ENCODE measurements around the gene GLRX5.
"Not testable (repeated sequence)": the region's sequence is repeated elsewhere in the genome, so short reads cannot be mapped to it uniquely, and the experiment has no call there.

GLRX5 gene

DNA sequence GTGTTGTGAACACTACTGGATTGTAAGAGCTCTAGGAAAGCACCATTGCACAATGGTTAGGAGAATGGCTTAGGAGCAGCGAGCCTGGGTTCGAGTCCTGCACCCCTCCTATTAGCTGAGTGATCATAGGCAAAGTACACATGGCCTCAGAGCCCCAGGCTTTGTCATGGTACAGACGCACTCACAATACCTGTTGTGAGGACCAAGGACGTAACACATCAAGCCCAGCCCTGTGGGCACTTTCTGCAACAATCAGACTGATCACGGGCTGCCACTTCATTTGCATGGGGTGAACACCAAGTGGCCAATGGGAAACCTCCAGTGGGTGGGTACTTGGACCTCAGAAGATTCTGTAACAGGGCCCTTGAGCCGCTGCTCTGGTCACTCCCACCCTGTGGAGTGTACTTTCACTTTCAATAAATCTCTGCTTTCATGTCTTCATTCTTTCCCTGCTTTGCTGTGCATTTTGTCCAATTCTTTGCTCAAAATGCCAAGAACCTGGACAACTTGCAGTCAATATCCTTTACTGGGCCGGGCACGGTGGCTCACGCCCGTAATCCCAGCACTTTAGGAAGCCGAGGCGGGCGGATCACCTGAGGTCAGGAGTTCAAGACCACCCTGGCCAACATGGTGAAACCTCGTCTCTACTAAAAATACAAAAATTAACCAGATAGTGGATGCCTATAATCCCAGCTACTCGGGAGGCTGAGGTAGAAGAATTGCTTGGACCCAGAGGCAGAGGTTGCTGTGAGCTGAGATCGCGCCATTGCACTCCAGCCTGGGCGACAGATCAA, 28.2 kb downstream of the GLRX5 start:
- DNase-seq = no peak

DNA sequence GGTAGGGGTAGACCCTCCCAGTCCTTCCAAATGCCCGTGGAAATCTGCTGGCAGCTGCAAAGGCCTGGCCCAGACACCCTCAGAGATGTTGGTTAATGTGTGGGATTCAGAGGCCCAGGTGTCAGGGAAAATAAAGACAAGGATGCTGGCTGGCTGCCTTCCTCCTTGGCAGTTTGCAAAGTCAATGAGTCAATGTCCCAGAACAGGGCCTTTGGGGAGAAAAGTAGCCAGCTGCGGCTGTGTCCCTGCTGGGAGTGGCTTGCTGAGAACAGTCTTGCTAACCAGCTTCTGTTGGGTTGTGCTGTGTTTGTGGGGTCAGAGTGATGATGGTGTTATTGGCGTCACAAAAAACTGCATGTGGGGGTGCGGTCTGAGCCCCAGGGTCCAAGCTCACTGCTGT, 29.2 kb downstream of the GLRX5 start:
- DNase-seq = no peak

DNA sequence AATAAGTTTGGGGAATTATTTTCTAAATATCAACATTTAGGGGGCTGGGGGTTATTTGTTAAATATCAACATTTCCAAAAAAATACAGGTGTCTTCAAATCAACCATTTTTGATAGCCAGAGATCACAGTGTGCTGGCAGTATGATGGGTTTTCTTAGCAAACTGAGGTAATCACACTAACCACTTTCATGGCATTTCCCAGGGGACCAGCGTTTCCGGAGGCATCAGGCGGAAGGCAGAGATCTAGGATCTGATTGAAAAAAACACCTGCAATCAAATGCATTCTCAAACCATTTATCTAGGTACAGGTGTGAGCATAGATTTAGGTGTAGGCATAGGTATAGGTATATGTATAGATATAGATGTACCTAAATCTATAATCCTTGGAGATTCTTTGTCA, 34.6 kb downstream of the GLRX5 start:
- DNase-seq = no peak

DNA sequence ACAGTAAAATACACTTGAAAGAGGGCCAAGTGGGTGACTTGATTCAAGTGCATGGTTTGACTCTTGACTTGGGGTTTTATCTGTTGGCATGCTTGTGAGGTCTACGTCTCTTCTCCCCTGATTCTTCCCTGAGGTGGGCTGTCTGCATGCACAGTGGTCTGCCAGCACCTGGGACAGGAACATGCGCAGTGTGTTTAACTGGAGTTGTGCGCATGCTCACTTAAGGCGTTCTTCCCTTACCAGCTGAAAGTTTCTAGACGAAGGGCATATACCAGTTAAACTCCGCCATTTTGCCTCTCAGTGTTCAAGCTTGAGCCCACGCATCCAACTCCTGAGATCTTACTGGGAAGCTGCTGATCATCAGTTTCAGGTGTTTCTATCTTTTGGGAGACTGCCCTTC, 38.5 kb downstream of the GLRX5 start:
- no peak for DNase-seq

DNA sequence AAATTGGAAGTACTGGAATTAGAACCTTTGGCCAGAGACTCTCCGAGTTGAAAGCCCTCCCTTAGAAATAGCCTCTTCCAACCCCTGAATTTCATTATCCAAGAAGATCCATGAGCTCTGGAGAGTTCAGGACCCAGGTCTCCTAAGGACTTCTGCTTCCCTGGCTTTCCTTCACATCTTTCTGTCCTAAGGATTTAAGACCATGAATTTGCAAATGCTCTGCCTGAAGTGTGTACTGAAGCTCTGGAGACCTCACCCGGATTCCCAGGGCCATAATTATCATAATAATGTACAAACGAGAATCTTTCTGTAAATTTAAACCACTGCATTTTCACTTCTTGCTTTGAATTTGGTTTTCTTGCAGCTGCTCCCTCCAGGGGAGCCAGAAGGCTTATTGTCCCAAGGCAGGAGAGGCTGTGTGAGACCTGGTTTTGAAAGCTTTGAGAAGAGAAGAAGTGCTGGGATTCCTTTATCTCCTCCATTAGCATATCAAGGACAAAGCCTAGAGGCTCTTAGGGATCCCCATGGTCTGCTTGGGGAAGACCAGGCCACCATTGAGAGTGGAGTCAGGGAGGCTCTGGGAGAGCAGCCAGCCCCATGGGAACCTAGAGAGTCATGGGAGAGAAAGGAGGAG, 41.1 kb downstream of the GLRX5 start:
- DNase-seq = no peak

DNA sequence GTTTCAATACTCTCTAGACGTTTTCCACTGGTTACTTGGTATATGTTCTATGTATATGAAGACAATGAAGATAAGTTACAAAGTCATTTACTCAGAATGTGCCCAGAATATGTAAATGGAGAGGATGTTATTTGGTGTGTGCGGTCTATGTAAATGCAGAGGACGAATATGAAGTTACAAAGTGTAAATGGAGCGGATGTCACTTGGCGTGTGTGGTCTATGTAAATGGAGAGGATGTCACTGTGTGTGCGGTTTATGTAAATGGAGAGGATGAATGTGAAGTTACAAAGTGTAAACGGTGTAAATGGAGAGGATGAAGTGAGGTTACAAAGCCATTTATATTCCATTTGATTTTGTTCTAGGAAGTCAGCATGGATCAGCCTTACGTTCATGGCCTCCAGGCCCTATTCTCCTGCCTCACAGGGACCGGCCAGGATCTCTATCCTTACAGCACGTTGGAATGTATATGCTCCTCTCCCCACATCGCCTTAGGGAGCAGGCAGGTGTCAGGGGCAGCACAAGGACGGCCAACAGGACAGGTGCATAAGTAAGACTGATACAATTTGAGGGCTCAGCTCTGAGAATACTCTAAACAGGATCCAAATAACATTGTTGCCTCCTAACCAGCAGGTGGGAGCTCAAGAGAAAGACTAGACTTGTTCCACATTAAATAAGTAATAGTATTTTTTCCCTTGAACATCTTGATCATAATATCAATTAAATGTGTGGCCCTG, 42.4 kb downstream of the GLRX5 start:
- DNase-seq = no peak

DNA sequence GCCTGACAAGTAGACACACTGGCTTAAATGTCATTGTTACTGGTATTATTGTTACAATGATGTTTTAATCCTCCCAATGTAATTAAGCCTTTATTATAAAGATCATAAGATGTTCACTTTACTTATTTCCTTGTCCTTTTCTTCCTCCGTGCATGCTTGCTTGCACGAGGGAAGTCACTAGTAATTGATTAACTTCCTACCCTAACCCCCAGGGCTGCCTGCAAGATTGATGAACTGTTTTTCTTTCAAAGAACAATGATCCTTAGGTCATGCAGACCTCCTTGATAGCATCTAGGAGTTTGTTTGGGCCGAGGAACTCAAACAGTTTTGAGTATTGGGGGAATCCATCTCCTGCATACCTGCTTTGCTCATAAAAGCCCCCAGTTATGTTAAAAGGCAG, 43.0 kb downstream of the GLRX5 start:
- DNase-seq = no peak

DNA sequence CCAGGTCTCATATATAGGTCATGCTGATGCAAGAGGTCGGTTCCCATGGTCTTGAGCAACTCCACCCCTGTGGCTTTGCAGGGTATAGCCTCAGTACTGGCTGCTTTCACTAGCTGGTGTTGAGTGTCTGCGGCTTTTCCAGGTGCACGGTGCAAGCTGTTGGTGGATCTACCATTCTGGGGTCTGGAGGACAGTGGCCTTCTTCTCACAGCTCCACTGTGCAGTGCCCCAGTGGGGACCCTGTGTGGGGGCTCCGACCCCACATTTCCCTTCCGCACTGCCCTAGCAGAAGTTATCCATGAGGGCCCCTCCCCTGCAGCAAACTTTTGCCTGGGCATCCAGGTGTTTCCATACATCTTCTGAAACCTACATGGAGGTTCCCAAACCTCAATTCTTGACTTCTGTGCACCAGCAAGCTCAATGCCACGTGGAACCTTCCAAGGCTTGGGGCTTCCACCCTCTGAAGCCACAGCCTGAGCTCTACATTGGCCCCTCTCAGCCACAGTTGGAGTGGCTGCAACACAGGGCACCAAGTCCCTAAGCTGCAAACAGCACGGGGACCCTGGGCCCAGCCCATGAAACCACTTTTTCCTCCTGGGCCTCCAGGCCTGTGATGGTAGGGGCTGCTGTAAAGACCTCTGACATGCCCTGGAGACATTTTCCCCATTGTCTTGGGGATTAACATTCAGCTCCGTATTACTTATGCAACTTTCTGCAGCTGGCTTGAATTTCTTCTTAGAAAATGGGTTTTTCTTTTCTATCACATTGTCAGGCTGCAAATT, 49.2 kb downstream of the GLRX5 start:
- not testable (repeated sequence) for DNase-seq

DNA sequence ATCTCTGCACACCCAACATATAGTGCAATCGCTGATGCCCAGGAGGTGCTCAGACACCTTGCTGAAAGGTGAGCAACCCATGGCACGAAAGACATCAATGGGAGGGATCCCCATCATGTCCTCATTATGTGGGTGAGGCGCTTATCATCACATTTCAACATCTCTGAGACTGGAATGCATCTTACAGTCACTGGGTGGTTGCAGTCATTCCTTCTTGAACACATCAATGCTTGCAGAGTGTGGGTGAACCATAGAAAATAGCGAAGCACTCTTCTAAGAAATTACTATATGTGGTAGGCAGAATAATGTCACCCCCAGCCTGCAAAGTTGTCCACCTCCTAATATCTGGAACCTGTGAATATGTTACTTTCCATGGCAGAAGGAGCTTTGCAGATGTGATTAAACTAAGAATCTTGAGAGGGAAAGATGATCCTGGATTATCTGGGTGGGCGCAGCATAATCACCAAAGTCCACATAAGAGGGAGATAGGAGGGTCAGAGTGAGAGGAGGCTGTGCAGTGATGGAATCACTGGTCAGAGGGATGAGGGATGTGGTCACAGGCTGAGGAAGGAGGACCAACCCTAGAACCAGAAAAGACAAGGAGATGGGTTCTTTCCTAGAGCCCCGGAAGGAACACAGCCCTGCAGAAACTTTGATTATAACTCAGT, 51.2 kb downstream of the GLRX5 start:
- no peak for DNase-seq

DNA sequence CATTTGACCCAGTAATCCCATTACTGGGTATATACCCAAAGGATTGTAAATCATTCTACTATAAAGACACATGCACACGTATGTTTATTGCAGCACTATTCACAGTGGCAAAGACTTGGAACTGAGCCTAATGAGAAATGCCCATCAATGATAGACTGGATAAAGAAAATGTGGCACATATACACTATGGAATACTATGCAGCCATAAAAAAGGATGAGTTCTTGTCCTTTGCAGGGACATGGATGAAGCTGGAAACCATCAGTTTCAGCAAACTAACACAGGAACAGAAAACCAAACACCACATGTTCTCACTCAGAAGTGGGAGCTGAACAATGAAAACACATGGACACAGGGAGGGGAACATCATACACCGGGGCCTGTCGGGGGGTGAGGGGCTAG, 56.3 kb downstream of the GLRX5 start:
- not testable (repeated sequence) for DNase-seq

Data from NCI-H2081 (cell line).